ENCODE results near the gene HS6ST3.
"Not testable (repeated sequence)": the region's sequence is repeated elsewhere in the genome, so short reads cannot be mapped to it uniquely, and the experiment has no call there.

HS6ST3 gene

GRCh38 chr13:96089749-96090239 lies at the start of gene HS6ST3:
TSS of gene HS6ST3 (plus strand) at chr13:96090107.
- no peak for DNase-seq (ENCODE audit: low read depth)

- no peak for DNase-seq (ENCODE audit: low read depth)
Measured at GRCh38 chr13:96041326-96042110, 48.4 kb upstream of the HS6ST3 start.

GRCh38 chr13:96044238-96044637 lies 45.7 kb upstream of the HS6ST3 start:
- no peak for DNase-seq (ENCODE audit: low read depth)

- DNase-seq (ENCODE audit: low read depth), result not testable (repeated sequence)
Measured at GRCh38 chr13:96046449-96047126, 43.3 kb upstream of the HS6ST3 start.

- DNase-seq (ENCODE audit: low read depth), result not testable (repeated sequence)
Measured at GRCh38 chr13:96050955-96051354, 39.0 kb upstream of the HS6ST3 start.

GRCh38 chr13:96051491-96051890 lies 38.4 kb upstream of the HS6ST3 start:
- DNase-seq (ENCODE audit: low read depth), result not testable (repeated sequence)

GRCh38 chr13:96051946-96052345 lies 38.0 kb upstream of the HS6ST3 start:
- DNase-seq (ENCODE audit: low read depth), result not testable (repeated sequence)

- no peak for DNase-seq (ENCODE audit: low read depth)
Measured at GRCh38 chr13:96052656-96053002, 37.3 kb upstream of the HS6ST3 start.

- DNase-seq (ENCODE audit: low read depth), result no peak
Measured at GRCh38 chr13:96053003-96053703, 36.8 kb upstream of the HS6ST3 start, which contains the start of gene UGGT2. TSS of gene UGGT2 (minus strand) at chr13:96053401. CDS start at chr13:96053312, 89 bp downstream.

- no peak for DNase-seq (ENCODE audit: low read depth)
Measured at GRCh38 chr13:96065849-96066248, 24.1 kb upstream of the HS6ST3 start.

- no peak for DNase-seq (ENCODE audit: low read depth)
Measured at GRCh38 chr13:96068729-96069128, 21.2 kb upstream of the HS6ST3 start.

GRCh38 chr13:96071504-96071903 lies 18.4 kb upstream of the HS6ST3 start:
- DNase-seq (ENCODE audit: low read depth), result no peak

- no peak for DNase-seq (ENCODE audit: low read depth)
Measured at GRCh38 chr13:96072392-96072791, 17.5 kb upstream of the HS6ST3 start.

GRCh38 chr13:96075953-96076543 lies 13.9 kb upstream of the HS6ST3 start:
- DNase-seq (ENCODE audit: low read depth), result no peak

GRCh38 chr13:96080676-96081075 lies 9.2 kb upstream of the HS6ST3 start:
- DNase-seq (ENCODE audit: low read depth), result no peak

- no peak for DNase-seq (ENCODE audit: low read depth)
Measured at GRCh38 chr13:96081888-96082287, 8.0 kb upstream of the HS6ST3 start.

GRCh38 chr13:96082640-96083039 lies 7.3 kb upstream of the HS6ST3 start:
- no peak for DNase-seq (ENCODE audit: low read depth)

GRCh38 chr13:96086736-96087135 lies 3.2 kb upstream of the HS6ST3 start:
- no peak for DNase-seq (ENCODE audit: low read depth)

GRCh38 chr13:96089139-96089538 lies 768 bp upstream of the HS6ST3 start:
- DNase-seq (ENCODE audit: low read depth), result no peak

- DNase-seq (ENCODE audit: low read depth), result no peak
Measured at GRCh38 chr13:96090240-96091101, 564 bp downstream of the HS6ST3 start.
